Lung (tissue), 12 donors: ENCODE measurements around the gene DTNB. TPM values are rescaled to one million over a fixed set of nuclear protein-coding genes. Genes with fewer than 3 reads are reported as not detected.

ENCODE experiments used
- ATAC-seq: fragments of 200-7000 bp; cut with Tn5 transposase; one replicate; pipeline ENCODE4 v1.9.1; 2020; ENCODE audit warnings: moderate number of reproducible peaks; ENCODE audit not compliant: insufficient read depth, low FRiP score
- DNase-seq, 3 donors: peaks; one replicate each; pipeline ENCODE4 v3.0.0-alpha.2; 2013 to 2017
- H3K27ac ChIP-seq, 2 donors: one replicate each; pipeline ENCODE4 v1.5.1; 2013; ENCODE audit warnings: mild to moderate bottlenecking in 2 of 2, moderate library complexity in 2 of 2, control low read depth in 1 of 2, inconsistent platforms in 1 of 2, low read depth in 1 of 2, low read length in 1 of 2
- H3K27me3 ChIP-seq, 3 donors: one replicate each; pipeline ENCODE4 v1.5.1; 2013; ENCODE audit warnings: low read length in 2 of 3; ENCODE audit not compliant: control insufficient read depth in 3 of 3, insufficient read depth in 3 of 3
- H3K36me3 ChIP-seq, 4 donors: one replicate each; pipeline ENCODE4 v1.5.1; 2013; ENCODE audit warnings: low read length in 4 of 4, mild to moderate bottlenecking in 1 of 4, moderate library complexity in 1 of 4; ENCODE audit not compliant: control insufficient read depth in 4 of 4, insufficient read depth in 4 of 4
- H3K4me1 ChIP-seq, 5 donors: one replicate each; pipeline ENCODE4 v1.5.1; 2013; ENCODE audit warnings: low read length in 5 of 5, mild to moderate bottlenecking in 2 of 5, moderate library complexity in 1 of 5; ENCODE audit not compliant: control insufficient read depth in 5 of 5, insufficient read depth in 5 of 5
- H3K4me3 ChIP-seq: one replicate; pipeline ENCODE4 v1.5.1; 2013; ENCODE audit warnings: mild to moderate bottlenecking, control low read depth, moderate library complexity
- H3K9ac ChIP-seq, 2 donors: one replicate each; pipeline ENCODE4 v1.5.1; 2013; ENCODE audit warnings: low read length in 2 of 2, control low read depth in 1 of 2; ENCODE audit not compliant: insufficient read depth in 1 of 2
- H3K9me3 ChIP-seq, 4 donors: one replicate each; pipeline ENCODE4 v1.5.1; 2013; ENCODE audit warnings: low read length in 3 of 4, mild to moderate bottlenecking in 1 of 4, moderate library complexity in 1 of 4; ENCODE audit not compliant: control insufficient read depth in 4 of 4, insufficient read depth in 3 of 4
- WGBS, 2 donors: extraction: QIAGEN DNeasy Blood & Tissue Kit; methylation state at CpG; one replicate each; pipeline ENCODE4 v1.1.7; 2013; 5-methylcytosine and 5-hydroxymethylcytosine counted together
- polyA plus RNA-seq, 2 donors: library from polyadenylated mRNA; stranded (reverse); fragments of 200-250 nt; gene quantifications; one replicate each; pipeline ENCODE4 v1.2.1, GENCODE V29; 2013
- total RNA-seq, 2 donors: library from RNA; depleted of rRNA in 1 of 2; stranded (reverse); fragments of >200 nt in 1 of 2; gene quantifications; one replicate each; pipeline ENCODE4 v1.2.1, GENCODE V29; 2014 to 2021
- TF ChIP-seq, protein P1 (sequence below): IDR thresholded peaks from 2 replicates; pipeline ENCODE4 v1.5.1; 2012; ENCODE audit warnings: mild to moderate bottlenecking; ENCODE audit errors: control extremely low read depth, extremely low read depth
- donor health status: control.
- donor health status: control.
- donor health status: Bipolar disorder and iron deficiency.
- donor health status: healthy.
- donor health status: DM: yes; HTN: yes; CAD: no.

Gene DTNB
- total and polyA plus RNA-seq, 4 donors, result 10.1 to 35.2 (median 20.4) TPM

DNA sequence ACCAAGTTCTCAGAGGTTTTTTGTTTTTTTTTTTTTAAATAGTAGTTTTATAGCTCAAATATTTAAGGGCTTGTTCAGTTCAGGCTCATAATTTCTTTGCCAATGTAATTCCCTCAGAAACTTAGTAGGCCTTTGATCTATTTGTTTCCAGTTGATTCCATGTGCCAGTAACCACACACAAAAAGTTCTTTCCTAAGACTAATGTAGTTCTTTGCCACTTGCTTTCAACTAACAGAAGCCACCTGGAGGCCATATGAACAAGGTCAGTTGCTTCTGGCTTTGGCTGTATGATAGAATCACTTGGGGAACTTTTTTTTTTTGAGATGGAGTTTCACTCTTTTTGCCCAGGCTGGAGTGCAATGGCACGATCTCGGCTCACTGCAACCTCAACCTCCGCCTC lies 100.7 kb downstream of the DTNB start:
- Histone ChIP-seq H3K4me3 (no peak overlapping the region), H3K4me1 (no peaks in the 10 kb centered on the region), H3K36me3 (peaks cover 0 to 2% (median 0%) of the 10 kb centered on the region in 4 donors), H3K27me3 (no peaks in the 10 kb centered on the region), H3K27ac (no peak overlapping the region), H3K9ac (no peak overlapping the region), H3K9me3 (no peaks in the 10 kb centered on the region)
- ATAC-seq (no peak), DNase-seq (no peak)
- TF ChIP-seq, protein P1, sequence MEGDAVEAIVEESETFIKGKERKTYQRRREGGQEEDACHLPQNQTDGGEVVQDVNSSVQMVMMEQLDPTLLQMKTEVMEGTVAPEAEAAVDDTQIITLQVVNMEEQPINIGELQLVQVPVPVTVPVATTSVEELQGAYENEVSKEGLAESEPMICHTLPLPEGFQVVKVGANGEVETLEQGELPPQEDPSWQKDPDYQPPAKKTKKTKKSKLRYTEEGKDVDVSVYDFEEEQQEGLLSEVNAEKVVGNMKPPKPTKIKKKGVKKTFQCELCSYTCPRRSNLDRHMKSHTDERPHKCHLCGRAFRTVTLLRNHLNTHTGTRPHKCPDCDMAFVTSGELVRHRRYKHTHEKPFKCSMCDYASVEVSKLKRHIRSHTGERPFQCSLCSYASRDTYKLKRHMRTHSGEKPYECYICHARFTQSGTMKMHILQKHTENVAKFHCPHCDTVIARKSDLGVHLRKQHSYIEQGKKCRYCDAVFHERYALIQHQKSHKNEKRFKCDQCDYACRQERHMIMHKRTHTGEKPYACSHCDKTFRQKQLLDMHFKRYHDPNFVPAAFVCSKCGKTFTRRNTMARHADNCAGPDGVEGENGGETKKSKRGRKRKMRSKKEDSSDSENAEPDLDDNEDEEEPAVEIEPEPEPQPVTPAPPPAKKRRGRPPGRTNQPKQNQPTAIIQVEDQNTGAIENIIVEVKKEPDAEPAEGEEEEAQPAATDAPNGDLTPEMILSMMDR, result no peak
- 97 to 100% methylated on average over 3 of the region's 3 CpGs for WGBS, 2 donors

DNA sequence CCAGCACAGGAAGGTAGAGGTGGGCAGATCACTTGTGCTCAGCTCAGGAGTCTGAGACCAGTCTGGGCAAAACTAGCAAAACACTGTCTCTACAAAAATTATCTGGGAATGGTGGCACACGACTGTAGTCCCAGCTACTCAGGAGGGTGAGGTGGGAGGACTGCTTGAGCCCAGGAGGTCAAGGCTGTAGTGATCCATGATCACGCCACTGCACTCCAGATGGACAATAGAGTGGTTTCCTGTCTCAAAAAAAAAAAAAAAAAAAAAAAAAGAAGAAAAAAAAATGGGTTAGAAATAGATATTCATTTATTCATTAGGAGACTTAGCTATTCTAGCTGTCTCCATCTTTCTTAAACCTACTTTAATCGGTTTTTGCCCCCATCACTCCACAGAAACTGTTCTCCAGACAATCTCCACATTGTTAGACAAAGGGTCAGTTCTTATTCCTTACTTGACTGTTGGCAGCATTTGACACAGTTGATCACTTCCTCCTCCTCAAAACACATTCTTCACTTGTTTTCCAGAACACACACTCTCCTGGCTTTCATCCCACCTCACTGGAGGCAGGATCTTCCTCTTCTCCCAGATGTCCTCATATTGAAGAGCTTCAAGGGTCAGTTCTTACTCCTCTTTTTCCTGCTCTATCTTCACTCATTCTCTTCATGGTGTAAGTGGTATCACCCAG lies 103.1 kb downstream of the DTNB start:
- no peaks in the 10 kb centered on the region for H3K36me3 ChIP-seq
- no peak for ATAC-seq
- peaks cover 0 to 10% (median 3%) of the 10 kb centered on the region in 5 donors for H3K4me1 ChIP-seq
- peak in 1 of 3 donors; percentile 30 for DNase-seq
- H3K4me3 ChIP-seq, result no peak overlapping the region
- 67 to 75% methylated on average over 3 of the region's 3 CpGs for WGBS, 2 donors
- no peak overlapping the region for H3K27ac ChIP-seq
- no peak overlapping the region for H3K9ac ChIP-seq
- H3K27me3 ChIP-seq, result no peaks in the 10 kb centered on the region
- no peaks in the 10 kb centered on the region for H3K9me3 ChIP-seq
- TF ChIP-seq, protein P1, result no peak

DNA sequence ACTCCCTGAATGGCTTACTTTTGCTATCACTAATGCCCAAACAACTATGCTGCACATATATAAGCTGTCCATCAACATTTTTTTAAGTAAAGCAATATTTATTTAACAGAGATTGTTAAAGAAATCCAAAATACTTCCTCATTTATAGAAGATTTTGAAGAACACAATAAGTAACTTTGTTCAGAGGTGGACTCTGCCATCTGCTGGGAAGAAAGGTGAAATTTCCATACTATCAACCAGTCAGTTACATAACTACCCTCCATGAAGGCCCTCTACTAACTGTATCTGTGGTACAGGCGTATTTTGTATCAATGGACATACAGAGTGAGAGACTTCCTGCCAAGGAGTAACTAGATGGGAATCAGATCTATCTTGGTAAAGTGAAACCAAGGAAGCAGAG lies 106.0 kb downstream of the DTNB start:
- WGBS, 2 donors, result 59 to 67% methylated on average over 1 of the region's 1 CpG
- ATAC-seq (no peak), DNase-seq (peak in 2 of 3 donors; percentile 66 to 67)
- H3K4me3 ChIP-seq, result no peak overlapping the region
- no peaks in the 10 kb centered on the region for H3K36me3 ChIP-seq
- TF ChIP-seq, protein P1, result no peak
- no peak overlapping the region for H3K27ac ChIP-seq
- H3K9ac ChIP-seq, result no peak overlapping the region
- H3K9me3 ChIP-seq, result no peaks in the 10 kb centered on the region
- H3K4me1 ChIP-seq, result peaks cover 0 to 10% (median 3%) of the 10 kb centered on the region in 5 donors
- H3K27me3 ChIP-seq, result no peaks in the 10 kb centered on the region

DNA sequence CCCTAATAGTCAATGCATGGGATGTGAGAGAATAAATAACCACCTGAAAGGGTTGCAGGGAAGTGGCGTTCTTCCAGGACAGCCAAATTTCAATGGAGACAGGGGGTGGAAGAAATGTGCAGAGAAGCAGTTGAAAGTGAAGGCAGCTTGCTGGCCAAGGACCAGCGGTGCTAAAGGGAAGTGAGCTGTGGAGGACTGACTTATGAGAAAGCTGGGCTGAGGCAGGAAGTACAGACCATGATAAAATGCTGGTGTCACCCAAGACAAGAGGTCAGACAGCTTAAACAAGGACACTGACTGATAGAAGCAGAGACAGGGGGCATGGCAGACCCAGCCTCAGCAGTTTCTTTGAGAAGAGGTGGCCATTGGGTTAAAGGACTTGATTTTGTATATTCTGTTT lies 106.7 kb downstream of the DTNB start:
- peak overlapping the region in 1 of 2 donors; percentile 9 for H3K9ac ChIP-seq
- no peaks in the 10 kb centered on the region for H3K36me3 ChIP-seq
- no peak overlapping the region for H3K4me3 ChIP-seq
- DNase-seq (peak in 2 of 3 donors; percentile 24 to 70), ATAC-seq (peak; percentile 75)
- no peaks in the 10 kb centered on the region for H3K27me3 ChIP-seq
- no peak overlapping the region for H3K27ac ChIP-seq
- TF ChIP-seq, protein P1, result no peak
- no peaks in the 10 kb centered on the region for H3K9me3 ChIP-seq
- WGBS, 2 donors, result 19 to 37% methylated on average over 2 of the region's 2 CpGs
- H3K4me1 ChIP-seq, result peaks cover 0 to 10% (median 3%) of the 10 kb centered on the region in 5 donors
